Measurements from ENCODE around the gene ZBTB40. TPM values are rescaled to one million over a fixed set of nuclear protein-coding genes. Genes with fewer than 3 reads are reported as not detected.

Gene ZBTB40
- polyA plus RNA-seq, 2 of the 4 experiments (the other 2 are of a cell fraction): 6.2 to 7.0 TPM

DNA sequence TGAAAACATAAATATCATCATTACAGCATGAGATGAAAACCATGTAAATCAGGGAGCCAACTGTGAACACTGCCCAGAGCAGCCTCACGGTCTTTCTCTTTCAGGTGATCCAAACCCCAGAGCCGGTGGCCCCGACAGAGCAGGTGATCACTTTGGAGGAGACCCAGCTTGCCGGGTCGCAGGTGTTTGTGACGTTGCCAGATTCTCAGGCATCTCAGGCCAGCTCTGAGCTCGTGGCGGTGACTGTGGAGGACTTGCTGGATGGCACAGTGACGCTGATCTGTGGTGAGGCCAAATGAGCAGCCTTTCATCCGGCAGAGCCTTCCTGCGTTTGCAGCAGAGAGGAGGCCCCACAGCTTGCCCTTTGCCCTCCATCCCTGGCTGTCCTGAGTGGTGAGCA lies 74.4 kb downstream of the ZBTB40 start:
- H3K4me2 ChIP-seq: no peak overlapping the region
- ATAC-seq: no peak
- ChIA-PET POLR2A (no interaction called here), CTCF (interaction anchor here (1.1 to 1.7 kb wide), 2 partner anchors 22 to 105 kb away, joined by 3 to 4 read pairs; no protein-coding TSS in a partner anchor)
- no peak overlapping the region for H3K4me3 ChIP-seq
- no peak for FAIRE-seq
- no peaks in the 10 kb centered on the region for H3K9me3 ChIP-seq
- no peaks in the 10 kb centered on the region for H3K4me1 ChIP-seq
- TF ChIP-seq EHF (CRISPR knock-in tag; IDR thresholded peaks at IDR 0.05): no peak
- no peak for TF ChIP-seq ZC3H11A (IDR thresholded peaks at IDR 0.05)
- no peak for TF ChIP-seq HMGXB4 (CRISPR knock-in tag; IDR thresholded peaks at IDR 0.05; ENCODE audit: borderline replicate concordance)
- TF ChIP-seq, protein P1, sequence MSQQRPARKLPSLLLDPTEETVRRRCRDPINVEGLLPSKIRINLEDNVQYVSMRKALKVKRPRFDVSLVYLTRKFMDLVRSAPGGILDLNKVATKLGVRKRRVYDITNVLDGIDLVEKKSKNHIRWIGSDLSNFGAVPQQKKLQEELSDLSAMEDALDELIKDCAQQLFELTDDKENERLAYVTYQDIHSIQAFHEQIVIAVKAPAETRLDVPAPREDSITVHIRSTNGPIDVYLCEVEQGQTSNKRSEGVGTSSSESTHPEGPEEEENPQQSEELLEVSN (IDR thresholded peaks at IDR 0.05; ENCODE audit: borderline replicate concordance, low read depth): no peak
- TF ChIP-seq JUNB (IDR thresholded peaks at IDR 0.05): no peak
- TF ChIP-seq SREBF2 (IDR thresholded peaks at IDR 0.05): no peak
- TF ChIP-seq MAZ (IDR thresholded peaks at IDR 0.05; ENCODE audit: borderline replicate concordance, low read depth, low read length): no peak
- TF ChIP-seq POLR2A (IDR thresholded peaks at IDR 0.05; ENCODE audit: low read length): no peak
- no peak for TF ChIP-seq TP53 (CRISPR knock-in tag; IDR thresholded peaks at IDR 0.05)
- TF ChIP-seq MAX (IDR thresholded peaks at IDR 0.05): no peak
- no peak for TF ChIP-seq NR3C1 (IDR thresholded peaks at IDR 0.05)
- TF ChIP-seq, protein P2, sequence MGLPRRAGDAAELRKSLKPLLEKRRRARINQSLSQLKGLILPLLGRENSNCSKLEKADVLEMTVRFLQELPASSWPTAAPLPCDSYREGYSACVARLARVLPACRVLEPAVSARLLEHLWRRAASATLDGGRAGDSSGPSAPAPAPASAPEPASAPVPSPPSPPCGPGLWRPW (IDR thresholded peaks at IDR 0.05): no peak
- TF ChIP-seq NPAS2 (CRISPR knock-in tag; IDR thresholded peaks at IDR 0.05; ENCODE audit: borderline replicate concordance): no peak
- TF ChIP-seq FOSL2 (IDR thresholded peaks at IDR 0.05): no peak
- no peak for TF ChIP-seq FOSL2 (CRISPR knock-in tag; IDR thresholded peaks at IDR 0.05)
- no peak for TF ChIP-seq CHD2 (IDR thresholded peaks at IDR 0.05; ENCODE audit: low read length, partially characterized antibody)
- no peak for DNase-seq (ENCODE audit: low read depth in 1 of 2, low spot score in 1 of 2)
- WGBS (ENCODE audit: missing lambda C conversion rate): 94% methylated on average over 8 of the region's 11 CpGs
- no peak overlapping the region for H3K27ac ChIP-seq

GRCh38 chr1:22526677-22527076 lies 75.0 kb downstream of the ZBTB40 start:
- WGBS (ENCODE audit: missing lambda C conversion rate): 84% methylated on average over 5 of the region's 5 CpGs
- TF ChIP-seq CEBPB (IDR thresholded peaks at IDR 0.05) (no peak), HEYL (CRISPR knock-in tag; IDR thresholded peaks at IDR 0.05) (no peak), FOSL2 (IDR thresholded peaks at IDR 0.05) (no peak), FOSL2 (CRISPR knock-in tag; IDR thresholded peaks at IDR 0.05) (no peak), RAD21 (conservative IDR thresholded peaks at IDR 0.05 in 1 of 2, IDR thresholded peaks at IDR 0.05 in 1 of 2) (no peak), CTCF (IDR thresholded peaks at IDR 0.05) (no peak), MAZ (IDR thresholded peaks at IDR 0.05; ENCODE audit: borderline replicate concordance, low read depth, low read length) (no peak), MYC (IDR thresholded peaks at IDR 0.05; ENCODE audit: borderline replicate concordance, low read length) (no peak)
- Histone ChIP-seq H3K4me1 (no peaks in the 10 kb centered on the region), H3K27ac (no peak overlapping the region), H3K4me3 (no peak overlapping the region), H3K4me2 (no peak overlapping the region), H3K9me3 (no peaks in the 10 kb centered on the region)
- DNase-seq (ENCODE audit: low read depth in 1 of 2, low spot score in 1 of 2) (no peak), FAIRE-seq (no peak), ATAC-seq (no peak)
- POLR2A ChIA-PET: no interaction called here
- CTCF ChIA-PET: interaction anchor here (0.6 to 1.7 kb wide), 7 partner anchors 10 to 116 kb away, joined by 3 to 4 read pairs (median 3); no protein-coding TSS in a partner anchor
